ENCODE results near the gene MRPS12. TPM values are rescaled to one million over a fixed set of nuclear protein-coding genes. Genes with fewer than 3 reads are reported as not detected.
"Not testable (repeated sequence)": the region's sequence is repeated elsewhere in the genome, so short reads cannot be mapped to it uniquely, and the experiment has no call there.

Gene MRPS12
- total RNA-seq, 1 experiment from 2014 or later = 84.8 TPM

DNA sequence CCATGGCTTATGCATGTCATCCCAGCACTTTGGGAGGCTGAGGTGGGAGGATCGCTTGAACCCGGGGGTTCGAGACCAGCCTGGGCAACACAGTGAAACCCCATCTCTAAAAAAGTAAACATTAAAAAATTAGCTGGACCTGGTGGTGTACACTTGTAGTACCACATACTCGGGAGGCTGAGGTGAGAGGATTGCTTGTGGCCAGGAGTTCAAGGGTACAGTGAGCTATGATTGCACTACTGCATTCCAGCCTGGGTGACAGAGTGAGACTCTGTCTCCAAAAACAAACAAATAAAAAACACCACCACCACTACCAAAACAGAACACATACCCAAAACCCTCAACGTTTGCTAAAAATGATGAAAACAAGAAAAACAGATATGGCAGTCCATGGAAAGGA is 28.9 kb downstream of the MRPS12 start:
- H3K9me2 ChIP-seq (ENCODE audit: insufficient read depth) = no peaks in the 10 kb centered on the region
- no peak for TF ChIP-seq EZH2 (IDR thresholded peaks at IDR 0.05; ENCODE audit: low read depth)
- TF ChIP-seq, protein P1, sequence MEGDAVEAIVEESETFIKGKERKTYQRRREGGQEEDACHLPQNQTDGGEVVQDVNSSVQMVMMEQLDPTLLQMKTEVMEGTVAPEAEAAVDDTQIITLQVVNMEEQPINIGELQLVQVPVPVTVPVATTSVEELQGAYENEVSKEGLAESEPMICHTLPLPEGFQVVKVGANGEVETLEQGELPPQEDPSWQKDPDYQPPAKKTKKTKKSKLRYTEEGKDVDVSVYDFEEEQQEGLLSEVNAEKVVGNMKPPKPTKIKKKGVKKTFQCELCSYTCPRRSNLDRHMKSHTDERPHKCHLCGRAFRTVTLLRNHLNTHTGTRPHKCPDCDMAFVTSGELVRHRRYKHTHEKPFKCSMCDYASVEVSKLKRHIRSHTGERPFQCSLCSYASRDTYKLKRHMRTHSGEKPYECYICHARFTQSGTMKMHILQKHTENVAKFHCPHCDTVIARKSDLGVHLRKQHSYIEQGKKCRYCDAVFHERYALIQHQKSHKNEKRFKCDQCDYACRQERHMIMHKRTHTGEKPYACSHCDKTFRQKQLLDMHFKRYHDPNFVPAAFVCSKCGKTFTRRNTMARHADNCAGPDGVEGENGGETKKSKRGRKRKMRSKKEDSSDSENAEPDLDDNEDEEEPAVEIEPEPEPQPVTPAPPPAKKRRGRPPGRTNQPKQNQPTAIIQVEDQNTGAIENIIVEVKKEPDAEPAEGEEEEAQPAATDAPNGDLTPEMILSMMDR (conservative IDR thresholded peaks at IDR 0.05) = no peak
- no TSS peak for BruUV-seq (replicated peaks)
- H4K20me1 ChIP-seq (ENCODE audit: insufficient read depth) = no peaks in the 10 kb centered on the region
- H3K4me1 ChIP-seq (replicated peaks; ENCODE audit: insufficient read depth) = no peaks in the 10 kb centered on the region
- intact Hi-C loops (cut with micrococcal nuclease; ENCODE audit: unreplicated experiment) = loop anchor here (5.0 kb wide), 3 partner anchors 368 to 453 kb away; partner anchors contain the start of genes PLEKHG2 and SAMD4B
- H3K79me2 ChIP-seq (ENCODE audit: low read depth) = no peaks in the 10 kb centered on the region
- no peaks in the 10 kb centered on the region for H3K27me3 ChIP-seq (ENCODE audit: insufficient read depth, low read depth)
- ChIA-PET CTCF (no interaction called here), POLR2A (ENCODE audit: unreplicated experiment) (no interaction called here)
- H2AFZ ChIP-seq = no peak overlapping the region
- no peak overlapping the region for H3K27ac ChIP-seq
- no peak overlapping the region for H3K4me3 ChIP-seq
- no peaks in the 10 kb centered on the region for H3K9me3 ChIP-seq (ENCODE audit: insufficient read depth, low read depth)
- no peak for DNase-seq
- peaks cover 7% of the 10 kb centered on the region; the same call in 1 of the 2 replicates for H3F3A ChIP-seq (ENCODE audit: insufficient read depth, low read depth)
- H3K4me2 ChIP-seq = no peak overlapping the region
- H3K36me3 ChIP-seq (ENCODE audit: low read depth) = no peaks in the 10 kb centered on the region

DNA sequence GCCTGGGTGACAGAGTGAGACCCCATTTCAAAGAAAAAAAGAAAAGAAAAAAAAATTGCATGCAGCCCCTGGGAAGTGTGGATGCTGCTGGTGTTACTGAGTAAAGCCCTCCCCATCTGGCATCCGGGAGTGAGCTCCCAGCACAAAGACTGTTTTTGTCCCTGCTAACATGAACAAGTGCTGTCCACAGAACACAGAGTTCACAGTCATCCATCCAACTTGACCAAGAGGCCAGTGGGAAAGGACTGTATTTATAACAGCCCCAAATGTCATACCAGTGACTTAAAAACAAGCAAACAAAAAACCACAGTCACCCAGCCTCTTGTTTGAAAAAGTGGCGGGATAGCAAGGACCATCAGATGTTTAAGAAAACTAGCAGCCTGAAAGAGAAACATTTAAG is 34.0 kb downstream of the MRPS12 start:
- DNase-seq = no peak
- peaks cover 15% of the 10 kb centered on the region for H3F3A ChIP-seq (ENCODE audit: insufficient read depth, low read depth)
- H3K4me1 ChIP-seq (replicated peaks; ENCODE audit: insufficient read depth) = no peaks in the 10 kb centered on the region
- no peaks in the 10 kb centered on the region; the same call in 1 of the 2 replicates for H4K20me1 ChIP-seq (ENCODE audit: insufficient read depth)
- intact Hi-C loops (cut with micrococcal nuclease; ENCODE audit: unreplicated experiment) = loop anchor here (5.0 kb wide), 3 partner anchors 363 to 448 kb away; partner anchors contain the start of genes PLEKHG2 and SAMD4B
- H3K36me3 ChIP-seq (ENCODE audit: low read depth) = no peaks in the 10 kb centered on the region
- ChIA-PET CTCF (no interaction called here), POLR2A (ENCODE audit: unreplicated experiment) (no interaction called here)
- H3K4me2 ChIP-seq = no peak overlapping the region
- no peaks in the 10 kb centered on the region for H3K9me3 ChIP-seq (ENCODE audit: insufficient read depth, low read depth)
- no peaks in the 10 kb centered on the region for H3K79me2 ChIP-seq (ENCODE audit: low read depth)
- H3K27ac ChIP-seq = no peak overlapping the region
- no peaks in the 10 kb centered on the region for H3K27me3 ChIP-seq (ENCODE audit: insufficient read depth, low read depth)
- H3K9me2 ChIP-seq (ENCODE audit: insufficient read depth) = no peaks in the 10 kb centered on the region
- no peak overlapping the region for H3K4me3 ChIP-seq
- no peak for TF ChIP-seq EZH2 (IDR thresholded peaks at IDR 0.05; ENCODE audit: low read depth)
- TF ChIP-seq, protein P1 (conservative IDR thresholded peaks at IDR 0.05) = no peak
- no peak overlapping the region for H2AFZ ChIP-seq
- BruUV-seq (replicated peaks) = no TSS peak

DNA sequence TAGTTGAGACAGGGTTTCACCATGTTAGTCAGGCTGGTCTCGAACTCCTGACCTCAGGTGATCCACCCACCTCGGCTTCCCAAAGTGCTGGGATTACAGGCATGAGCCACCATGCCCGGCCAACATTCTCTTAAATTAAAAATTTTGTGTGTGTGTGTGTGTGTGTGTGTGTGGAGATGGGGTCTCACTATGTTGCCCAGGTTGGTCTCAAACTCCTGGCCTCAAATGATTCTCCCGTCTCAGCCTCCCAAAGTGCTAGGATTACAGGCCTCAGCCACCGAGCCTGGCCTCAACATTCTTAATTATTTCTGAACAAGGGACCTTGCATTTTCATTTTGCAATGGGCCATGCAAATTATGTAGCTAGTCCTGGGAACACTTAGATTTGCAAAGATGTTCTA is 35.4 kb downstream of the MRPS12 start:
- POLR2A ChIA-PET (ENCODE audit: unreplicated experiment); H3K27me3 ChIP-seq (ENCODE audit: insufficient read depth, low read depth); BruUV-seq (replicated peaks); H3K27ac ChIP-seq; intact Hi-C loops (cut with micrococcal nuclease; ENCODE audit: unreplicated experiment); CTCF ChIA-PET; H4K20me1 ChIP-seq (ENCODE audit: insufficient read depth); H3K4me3 ChIP-seq; H3K79me2 ChIP-seq (ENCODE audit: low read depth); H3K4me2 ChIP-seq; H3K9me3 ChIP-seq (ENCODE audit: insufficient read depth, low read depth); H2AFZ ChIP-seq; H3K36me3 ChIP-seq (ENCODE audit: low read depth); DNase-seq; H3F3A ChIP-seq (ENCODE audit: insufficient read depth, low read depth); H3K4me1 ChIP-seq (replicated peaks; ENCODE audit: insufficient read depth); H3K9me2 ChIP-seq (ENCODE audit: insufficient read depth): not testable (repeated sequence)

Measured in PC-9 (cell line).